Fibroblast of skin of abdomen (primary cell): ENCODE results near the gene ANXA11. TPM values are rescaled to one million over a fixed set of nuclear protein-coding genes. Genes with fewer than 3 reads are reported as not detected.
"Not testable (repeated sequence)": the region's sequence is repeated elsewhere in the genome, so short reads cannot be mapped to it uniquely, and the experiment has no call there.

Source experiments
- DNase-seq: peaks from one replicate; pipeline ENCODE4 v3.0.0-alpha.2; 2013
- polyA plus RNA-seq, 2 experiments: library from polyadenylated mRNA; unstranded; fragments of 120-200 nt; gene quantifications; one replicate each; pipeline ENCODE4 v1.2.1, GENCODE V29; 2013; ENCODE audit not compliant: insufficient read length in 2 of 2

Gene ANXA11
- polyA plus RNA-seq (2013, experiment 1 of 2; ENCODE audit: insufficient read length) = 170 TPM
- polyA plus RNA-seq (2013, experiment 2 of 2; ENCODE audit: insufficient read length) = 174 TPM

DNA sequence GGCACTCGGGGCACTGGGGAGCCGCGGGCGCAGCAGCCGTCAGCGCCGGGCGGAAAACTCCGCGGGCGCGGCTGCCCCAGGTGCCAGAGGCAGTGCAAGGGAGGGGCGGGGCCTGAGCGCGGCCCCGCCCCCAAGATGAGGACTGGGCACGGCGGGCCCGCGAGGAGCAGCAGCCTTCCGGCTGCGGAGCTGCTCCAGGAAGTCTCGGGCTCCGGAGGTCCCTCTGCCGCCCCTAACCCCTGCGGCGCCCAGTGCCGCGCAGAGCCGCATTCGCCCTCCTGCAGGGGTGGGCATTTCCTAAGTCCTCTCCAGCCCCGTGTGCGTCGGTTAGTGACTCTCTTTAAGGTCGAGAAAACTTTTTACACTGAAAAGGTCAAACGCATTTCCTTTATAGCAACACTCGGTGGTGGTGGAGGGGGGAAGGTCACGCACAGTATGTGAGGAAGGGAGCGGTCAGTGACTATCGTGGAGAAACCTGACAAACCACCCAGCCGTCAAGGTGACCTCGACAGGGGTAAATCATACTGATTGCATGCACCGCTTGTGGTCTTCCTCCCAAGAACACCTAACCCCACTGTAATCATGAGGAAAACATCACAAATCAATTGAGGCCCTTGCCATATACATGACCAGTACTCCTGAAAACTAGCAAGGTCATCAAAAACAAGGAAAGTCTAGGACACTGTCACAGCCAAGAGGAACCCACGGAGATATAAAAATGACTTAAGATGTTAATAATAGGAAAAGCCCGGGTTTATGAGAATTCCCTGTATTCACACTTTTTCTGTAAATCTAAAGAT lies at the start of gene ANXA11:
Gene ANXA11, minus strand, starts transcription at position 61 of the 800 bp plus-strand sequence. CDS start 32,676 bp downstream, outside the sequence.
- peak; percentile 75 for DNase-seq

DNA sequence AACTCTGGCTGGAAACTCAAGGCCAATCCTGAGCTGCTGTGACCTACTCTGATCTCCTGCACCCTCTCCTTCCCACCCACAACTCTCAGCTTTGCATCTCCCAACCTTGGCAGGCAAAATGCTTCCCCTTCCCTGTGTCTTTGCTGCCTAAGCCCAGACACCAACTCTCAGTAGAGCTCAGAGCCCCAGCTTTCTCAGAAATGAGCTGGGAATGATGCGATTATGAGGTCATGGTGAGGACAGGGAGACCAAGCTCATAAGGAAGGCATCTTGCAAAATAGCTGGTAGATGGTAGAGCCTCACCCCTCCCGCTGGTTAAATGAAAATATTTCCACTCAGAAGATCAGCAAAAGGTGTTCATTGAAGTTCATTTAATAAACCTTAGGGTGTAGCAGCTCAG lies 49.4 kb upstream of the ANXA11 start:
- not testable (repeated sequence) for DNase-seq

DNA sequence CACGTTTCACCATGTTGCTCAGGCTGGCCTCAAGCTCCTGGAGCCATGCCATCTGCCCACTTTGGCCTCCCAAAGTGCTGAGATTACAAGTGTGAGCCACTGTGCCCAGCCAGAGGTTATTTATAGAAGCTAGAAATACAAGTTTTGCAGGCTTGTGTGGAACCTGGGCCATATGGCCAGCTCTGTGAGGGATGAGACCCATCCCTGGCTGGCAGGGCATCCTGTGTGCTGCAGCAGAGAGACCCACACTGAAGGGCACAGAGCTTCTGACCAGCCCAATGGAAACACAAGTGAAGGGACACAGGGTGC lies 48.6 kb upstream of the ANXA11 start:
- DNase-seq = not testable (repeated sequence)

DNA sequence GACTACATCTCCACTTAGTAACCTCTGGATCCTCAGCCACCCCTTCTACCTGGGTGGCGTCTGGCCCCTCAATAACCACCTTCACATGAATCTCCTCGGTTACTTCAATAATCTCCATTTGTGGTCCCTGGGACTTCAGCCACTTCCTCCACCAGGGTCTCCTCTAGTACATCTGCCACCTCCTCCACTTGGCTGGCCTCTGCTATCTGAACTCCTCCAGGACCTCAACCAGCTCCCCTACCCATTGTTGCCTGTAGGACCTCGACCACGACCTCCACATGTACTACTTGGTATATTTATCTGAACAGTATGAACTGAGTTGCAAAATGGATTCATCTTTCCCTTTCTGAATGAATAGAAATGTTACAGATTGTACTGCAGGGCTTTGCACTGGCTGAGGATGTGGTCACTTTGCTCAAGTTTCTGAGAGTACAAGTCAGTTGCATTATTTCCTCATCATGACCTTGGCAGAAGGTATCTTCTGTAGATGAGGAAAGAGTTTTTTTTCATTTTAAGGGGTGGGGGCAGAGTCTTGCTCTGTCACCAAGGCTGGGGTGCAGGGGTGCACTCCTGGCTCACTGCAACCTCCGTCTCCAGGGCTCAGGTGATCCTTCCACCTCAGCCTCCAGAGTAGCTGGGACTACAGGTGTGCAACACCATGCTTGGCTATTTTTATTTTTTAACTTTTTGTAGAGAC lies 48.1 kb upstream of the ANXA11 start:
- DNase-seq = no peak

DNA sequence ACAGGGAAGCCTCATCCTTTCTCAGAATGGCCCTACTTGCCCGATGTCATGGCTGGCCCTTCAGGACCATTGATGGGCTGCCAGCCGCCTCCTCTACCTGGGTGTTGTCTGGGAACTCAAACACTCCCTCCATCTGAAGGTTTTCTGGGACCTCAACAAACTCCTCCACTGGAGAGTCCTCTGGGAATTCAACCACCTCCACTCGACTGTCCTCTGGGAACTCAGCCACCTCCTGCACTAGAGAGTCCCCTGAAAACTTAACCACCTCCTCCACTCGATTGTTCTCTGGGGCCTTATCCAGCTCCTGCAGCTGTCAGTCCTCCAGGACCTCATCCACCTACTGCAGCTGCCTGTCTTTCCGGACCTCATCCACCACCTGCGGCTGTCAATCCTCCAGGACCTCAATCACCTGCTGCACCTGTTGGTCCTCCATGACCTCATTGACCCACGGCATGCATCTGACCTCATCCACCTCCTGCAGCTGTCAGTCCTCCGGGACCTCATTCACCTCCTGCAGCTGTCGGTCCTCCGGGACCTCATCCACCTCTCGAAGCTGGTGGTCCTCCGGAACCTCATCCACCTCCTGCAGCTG lies 47.1 kb upstream of the ANXA11 start:
- no peak for DNase-seq

DNA sequence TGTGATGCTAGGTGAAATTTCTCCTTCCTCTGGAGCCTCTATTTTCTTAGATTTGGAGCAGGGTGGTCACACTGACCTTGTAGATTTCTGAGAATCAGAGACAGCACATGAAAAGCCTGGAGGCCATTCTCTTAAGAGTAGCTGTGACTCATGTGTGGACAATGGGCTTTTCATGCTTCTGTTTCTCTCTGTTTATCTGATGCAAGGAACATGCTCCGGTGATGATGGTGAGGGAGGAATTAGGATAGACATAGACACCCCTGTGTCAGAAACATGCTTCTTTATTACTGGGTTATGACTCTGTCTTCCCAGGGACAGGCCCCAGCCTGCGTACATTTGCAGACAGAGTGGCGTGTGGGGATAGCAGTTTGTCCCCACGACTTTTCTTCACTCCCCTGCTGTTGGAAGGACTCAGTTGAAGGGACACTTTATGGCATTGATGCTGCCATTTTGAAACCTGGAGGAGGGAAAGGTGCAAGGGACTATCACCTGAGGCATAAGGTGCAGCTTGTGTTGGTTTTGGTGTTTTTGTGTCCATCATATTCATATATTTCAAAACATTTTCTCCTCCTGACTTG lies 46.5 kb upstream of the ANXA11 start:
- DNase-seq = not testable (repeated sequence)

DNA sequence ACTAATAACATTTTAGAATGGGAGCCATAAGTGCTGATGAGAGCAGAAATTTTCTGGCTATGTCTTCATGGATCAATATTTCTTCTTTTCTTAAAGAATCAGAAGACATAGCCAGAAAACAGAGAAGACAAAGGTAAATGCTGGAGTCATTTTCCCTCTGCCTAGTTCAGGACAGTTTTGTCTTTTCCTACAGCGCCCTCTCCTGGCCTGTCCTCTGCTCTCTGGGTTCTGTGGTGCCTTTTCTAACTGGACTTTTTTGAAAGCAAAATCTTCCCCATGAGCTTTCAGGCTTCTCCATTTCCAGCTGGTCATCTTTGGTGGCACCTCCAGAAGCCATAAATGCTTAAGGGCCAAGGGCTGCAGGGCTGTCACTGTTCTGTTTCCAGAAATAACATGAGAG lies 45.1 kb upstream of the ANXA11 start:
- not testable (repeated sequence) for DNase-seq

DNA sequence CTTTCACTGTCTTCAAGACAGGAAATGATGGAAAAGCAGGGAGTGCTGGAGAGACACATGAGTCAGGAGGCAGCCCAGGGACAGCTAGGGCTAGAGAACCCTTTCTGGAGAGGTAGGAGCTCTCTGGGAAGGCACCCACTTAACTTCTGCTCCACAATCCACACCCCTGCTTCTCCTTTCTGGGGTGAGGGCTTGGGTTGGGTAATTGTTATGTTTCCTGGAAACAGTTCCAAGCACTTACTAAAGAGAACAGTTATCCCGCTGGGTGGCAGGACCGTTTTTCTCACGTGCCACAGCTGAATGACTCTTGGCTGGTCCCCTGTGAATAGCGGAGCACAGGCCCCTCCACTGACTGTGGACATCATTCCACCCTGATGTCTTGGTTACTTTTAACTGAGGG lies 44.6 kb upstream of the ANXA11 start:
- not testable (repeated sequence) for DNase-seq

DNA sequence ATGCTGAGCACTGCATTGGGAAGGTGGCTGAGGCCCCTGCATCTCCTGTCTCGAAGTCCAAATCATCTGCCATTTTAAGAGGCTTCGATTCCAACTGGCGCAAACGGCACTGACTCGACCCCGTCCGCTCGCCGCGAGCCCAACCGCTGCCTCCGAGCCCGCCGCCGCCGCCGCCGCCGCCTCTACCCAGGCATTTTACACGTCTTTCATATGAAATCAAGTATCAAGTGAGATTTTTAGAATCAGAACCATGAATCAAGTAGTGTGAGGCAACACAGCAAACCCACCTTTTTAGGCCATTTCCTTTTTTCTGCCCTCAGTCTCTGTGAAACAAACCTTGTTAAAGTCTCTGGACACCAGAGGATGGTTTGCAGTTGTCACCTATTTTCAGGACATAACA lies 42.3 kb upstream of the ANXA11 start:
- DNase-seq = not testable (repeated sequence)

DNA sequence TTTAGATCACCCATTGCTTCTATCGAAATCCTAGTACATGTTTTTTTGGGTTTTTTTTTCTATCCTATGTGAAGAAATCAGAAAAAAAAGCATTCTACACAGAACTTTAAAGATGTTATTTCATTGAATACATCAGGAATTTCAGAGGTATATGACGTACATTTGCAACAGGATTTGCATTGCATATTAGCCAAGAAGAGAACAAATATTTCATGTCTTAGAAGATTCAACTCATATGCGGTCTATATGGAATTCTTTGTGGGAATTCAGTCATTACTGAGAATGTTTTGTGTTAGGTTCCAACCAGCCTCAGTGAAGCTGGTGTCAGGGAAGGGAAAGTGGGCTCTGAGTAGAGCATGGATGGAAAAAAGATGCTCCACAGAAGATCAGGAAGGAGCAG lies 39.0 kb upstream of the ANXA11 start:
- peak; percentile 72 for DNase-seq

DNA sequence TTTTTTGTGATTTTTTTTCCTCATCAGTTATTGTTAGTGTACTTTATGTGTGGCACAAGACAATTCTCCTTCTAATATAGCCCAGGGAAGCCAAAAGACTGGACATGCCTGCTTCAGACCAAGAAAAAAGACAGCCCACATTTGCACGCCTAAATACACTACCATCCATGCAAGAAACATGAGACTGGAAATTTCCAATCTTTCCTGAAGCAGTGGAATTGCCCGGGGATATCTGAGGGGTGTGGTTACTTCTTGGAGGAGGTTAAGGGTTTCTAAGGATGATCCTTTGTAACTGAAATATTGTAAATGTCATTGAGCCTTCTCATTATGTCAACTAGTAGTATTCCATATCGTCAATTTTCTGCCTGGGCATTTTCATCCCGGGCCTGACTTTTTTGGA lies 37.0 kb upstream of the ANXA11 start:
- not testable (repeated sequence) for DNase-seq

DNA sequence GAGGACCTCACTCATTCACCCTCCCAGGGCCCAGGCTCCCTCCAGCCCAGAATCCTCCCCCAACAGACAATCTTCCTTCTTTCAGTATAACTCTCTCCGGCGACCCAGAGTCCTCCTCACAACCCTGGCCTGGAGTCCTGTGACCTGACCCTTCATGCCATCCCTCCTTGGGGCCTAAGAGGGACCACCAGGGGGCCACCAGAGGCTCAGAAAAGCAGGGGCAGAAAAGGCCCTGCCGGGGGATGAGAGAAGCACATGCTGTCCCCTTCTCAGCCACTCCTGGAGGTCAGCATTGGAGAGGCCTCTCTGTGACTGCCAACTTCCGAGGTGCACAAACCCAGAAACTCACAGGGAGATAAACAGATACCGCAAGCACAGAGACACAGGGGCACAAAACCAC lies 31.1 kb upstream of the ANXA11 start:
- not testable (repeated sequence) for DNase-seq

DNA sequence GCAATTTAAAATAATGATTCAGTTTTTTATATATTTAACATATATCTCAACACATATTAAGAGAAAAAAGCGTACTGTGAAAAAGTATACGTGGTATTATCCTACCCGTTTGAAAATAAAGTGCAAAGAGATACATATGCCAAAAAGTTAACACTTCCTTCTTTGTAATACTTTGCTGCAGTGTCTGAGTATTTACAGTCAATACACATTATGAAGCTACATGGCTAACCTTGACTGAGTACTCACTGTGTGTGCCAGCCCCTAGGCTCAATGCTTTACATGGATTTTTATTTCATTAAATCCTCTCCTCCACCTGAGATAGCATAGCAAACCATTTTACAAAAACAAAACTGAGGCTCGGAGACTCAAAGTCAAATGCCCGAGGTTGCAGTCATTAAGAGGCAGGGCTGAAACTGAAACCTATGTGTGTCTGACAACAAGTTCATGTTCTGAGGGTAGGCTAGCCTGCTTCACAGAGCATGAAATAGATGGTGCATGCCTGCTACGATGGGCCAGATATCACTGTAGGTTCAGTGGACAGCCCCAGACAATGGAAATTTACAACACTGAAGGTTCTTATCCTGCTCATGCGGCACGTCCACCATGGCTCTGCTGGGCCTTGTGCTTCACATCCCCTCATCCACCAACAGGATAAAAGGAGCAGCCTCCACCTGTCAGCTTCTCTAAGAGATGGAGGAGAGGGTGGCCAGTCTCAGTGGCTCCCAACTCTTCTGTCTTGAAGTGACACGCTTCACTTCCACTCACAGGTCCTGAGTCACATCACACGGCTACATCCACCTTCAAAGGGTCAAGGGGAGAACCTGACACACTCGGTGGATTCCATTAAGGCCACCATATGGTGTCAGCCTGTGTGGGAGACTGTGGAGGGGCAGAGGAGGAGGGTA lies 29.2 kb upstream of the ANXA11 start:
- not testable (repeated sequence) for DNase-seq

DNA sequence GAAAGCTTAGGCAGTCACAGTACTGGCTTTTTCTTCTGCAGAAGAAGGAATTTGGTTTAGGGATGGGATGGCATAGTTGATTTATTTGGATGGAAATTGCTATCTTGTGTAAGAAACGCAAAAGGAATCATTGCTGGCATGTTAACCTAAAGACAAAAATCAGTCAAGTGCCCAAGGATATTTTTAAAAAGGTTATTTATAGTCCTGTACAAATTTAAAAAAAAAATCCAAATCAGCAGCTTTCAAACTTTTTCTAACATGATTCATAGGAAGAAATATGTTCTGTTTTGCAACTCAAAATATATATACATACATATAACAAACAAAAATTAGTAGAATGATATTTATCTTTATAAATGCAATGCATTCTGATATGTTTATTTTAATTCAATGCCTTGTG lies 28.5 kb upstream of the ANXA11 start:
- DNase-seq = not testable (repeated sequence)

DNA sequence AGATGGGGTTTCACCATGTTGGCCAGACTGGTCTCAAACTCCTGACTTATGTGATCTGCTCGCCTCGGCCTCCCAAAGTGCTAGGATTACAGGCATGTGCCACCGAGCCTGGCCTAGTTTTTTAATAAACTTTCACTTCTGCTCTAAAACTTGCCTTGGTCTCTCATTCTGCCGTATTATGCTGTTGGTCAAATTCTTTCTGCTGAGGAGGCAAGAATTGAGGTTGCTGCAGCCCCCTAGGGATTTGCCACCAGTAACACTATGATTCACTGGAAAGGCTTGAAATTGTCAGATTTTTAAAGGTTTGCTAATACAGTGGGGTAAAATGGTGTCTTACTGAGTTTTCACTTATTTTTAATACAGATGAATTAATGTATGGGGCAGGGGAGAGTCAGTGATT lies 21.4 kb upstream of the ANXA11 start:
- DNase-seq = peak; percentile 66

DNA sequence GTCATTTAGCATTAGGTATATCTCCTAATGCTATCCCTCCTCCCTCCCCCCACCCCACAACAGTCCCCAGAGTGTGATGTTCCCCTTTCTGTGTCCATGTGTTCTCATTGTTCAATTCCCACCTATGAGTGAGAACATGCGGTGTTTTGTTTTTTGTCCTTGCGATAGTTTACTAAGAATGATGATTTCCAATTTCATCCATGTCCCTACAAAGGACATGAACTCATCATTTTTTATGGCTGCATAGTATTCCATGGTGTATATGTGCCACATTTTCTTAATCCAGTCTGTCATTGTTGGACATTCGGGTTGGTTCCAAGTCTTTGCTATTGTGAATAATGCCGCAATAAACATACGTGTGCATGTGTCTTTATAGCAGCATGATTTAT lies 17.7 kb upstream of the ANXA11 start:
- DNase-seq = not testable (repeated sequence)

DNA sequence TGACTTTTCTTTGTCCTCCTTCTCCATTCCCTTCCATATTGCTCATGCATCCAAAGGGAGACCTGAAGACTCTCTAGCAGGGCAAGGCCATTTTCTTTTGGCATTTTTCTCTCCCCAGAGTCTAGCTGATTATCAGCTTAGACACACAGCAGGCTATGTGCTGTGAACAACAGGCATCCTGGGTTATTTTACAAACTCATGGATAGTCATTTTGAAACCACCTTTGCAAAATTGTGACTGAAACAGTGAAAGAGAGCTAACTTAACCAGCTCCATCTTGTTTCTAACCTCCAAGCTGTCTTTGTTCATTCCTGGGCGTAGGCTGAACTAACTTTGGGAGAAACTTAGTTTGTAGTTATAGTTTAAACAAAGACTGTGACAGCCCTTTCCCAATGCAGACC lies 13.5 kb upstream of the ANXA11 start:
- not testable (repeated sequence) for DNase-seq

DNA sequence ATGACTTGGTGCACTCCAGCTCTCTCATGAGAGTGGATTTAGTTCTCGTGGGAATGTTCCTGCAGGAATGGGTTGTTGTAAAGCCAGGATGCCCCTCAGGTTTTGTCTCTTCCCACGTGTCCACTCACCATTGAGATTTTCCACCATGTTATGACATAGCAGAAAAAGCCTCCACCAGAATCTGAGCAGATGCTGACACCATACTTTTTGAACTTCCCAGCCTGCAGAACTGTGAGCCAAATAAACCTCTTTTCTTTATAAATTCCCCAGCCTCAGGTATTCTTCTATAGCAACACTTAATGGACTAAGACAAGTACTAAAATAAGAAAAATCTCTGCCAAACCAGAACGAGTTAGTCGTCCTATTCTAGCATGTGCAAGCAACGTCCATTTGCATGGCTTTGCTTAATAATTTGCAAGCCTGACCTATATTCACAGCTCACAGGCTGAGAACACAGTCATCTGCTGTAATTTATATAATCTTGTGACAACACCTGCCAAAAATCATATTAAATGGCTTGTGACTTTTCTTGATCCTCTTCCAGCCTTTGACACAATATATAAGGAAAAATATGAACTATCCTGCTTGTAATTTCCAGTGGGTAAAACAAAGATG lies 9.1 kb upstream of the ANXA11 start:
- DNase-seq = not testable (repeated sequence)

DNA sequence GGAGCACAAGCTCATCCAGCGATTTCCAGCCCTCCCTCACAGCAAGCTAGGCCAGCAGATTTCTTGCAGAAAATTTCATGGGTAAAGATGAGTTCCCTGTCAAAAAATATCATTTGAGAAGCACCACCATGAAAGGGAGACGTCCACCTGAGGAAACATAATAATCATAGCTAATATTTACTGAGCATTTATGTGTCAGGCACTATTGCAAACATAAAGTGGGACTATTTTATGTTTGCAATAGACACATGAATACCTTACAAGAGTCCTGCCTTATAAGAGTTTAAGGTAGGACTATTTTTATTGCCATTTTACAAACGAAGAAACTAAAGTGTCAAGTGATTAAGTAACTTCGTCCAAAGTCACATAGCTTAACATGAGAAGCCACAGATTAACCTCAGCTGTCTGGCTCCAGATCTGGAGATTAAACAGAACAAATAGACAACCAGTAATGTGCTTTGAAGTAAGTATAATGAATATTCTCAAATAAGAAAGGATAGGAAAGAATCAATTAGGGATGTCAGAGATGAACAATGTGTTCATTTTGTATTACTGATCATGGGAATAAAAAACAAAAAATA lies 7.3 kb upstream of the ANXA11 start:
- not testable (repeated sequence) for DNase-seq

DNA sequence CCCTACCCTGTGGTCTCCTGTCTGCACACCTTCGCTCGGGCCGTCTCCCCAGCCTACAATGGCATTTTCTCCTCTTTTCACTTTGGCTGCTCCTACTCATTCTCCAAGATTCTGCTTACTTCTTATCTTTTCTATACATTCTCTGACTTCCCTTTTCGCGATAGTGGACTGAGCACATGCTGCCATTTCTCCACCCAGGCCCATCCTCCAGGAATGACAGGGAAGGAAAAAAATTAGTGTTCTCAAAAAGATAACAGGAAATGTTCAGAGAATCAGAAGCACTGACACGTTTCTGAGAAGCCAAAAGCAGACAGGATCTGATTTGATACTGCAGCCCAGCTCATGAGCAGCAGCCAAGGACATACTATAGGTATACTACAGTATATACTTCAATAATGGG lies 6.4 kb upstream of the ANXA11 start:
- no peak for DNase-seq

DNA sequence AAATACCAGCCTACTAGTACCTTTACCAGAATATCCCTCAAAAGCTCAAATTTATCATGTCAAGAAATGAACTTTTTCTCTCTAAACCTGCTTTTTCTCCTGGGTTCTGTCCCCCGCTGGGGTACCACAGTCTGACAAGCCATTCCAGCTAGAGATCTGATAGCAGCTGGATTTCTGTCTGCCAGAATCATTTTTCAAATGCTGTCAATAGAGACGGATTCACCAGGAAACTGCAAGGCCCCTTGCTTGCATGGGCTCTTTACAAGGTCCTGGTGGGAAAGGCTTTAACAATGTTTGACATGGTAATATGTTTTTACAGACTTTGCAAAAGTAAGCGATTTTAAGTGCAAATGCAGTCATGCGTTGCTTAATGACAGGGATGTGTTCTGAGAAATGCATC lies 4.9 kb upstream of the ANXA11 start:
- DNase-seq = no peak
